HG02623 (cell line): Measurements from ENCODE around the gene VAPA.
"Not testable (repeated sequence)": the region's sequence is repeated elsewhere in the genome, so short reads cannot be mapped to it uniquely, and the experiment has no call there.

Source experiments
- ATAC-seq: cut with Tn5 transposase; IDR thresholded peaks from one replicate; pipeline ENCODE4 v1.9.1; 2021; ENCODE audit warnings: moderate library complexity; ENCODE audit not compliant: unreplicated experiment

Gene VAPA

DNA sequence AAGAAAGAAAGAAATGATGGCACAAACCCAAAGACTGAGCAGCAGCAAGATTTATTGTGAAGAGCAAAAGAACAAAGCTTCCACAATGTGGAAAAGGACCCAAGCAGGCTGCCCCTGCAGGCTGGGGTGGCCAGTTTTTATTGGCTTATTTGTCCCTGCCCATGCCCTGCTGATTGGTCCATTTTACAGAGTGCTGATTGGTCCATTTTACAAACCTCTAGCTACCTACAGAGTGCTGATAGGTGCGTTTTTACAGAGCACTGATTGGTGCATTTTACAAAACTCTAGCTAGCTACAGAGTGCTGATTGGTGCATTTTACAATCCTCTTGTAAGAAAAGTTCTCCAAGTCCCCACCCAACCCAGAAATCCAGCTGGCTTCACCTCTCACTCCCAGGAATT is 1.5 kb upstream of the VAPA start:
- not testable (repeated sequence) for ATAC-seq

DNA sequence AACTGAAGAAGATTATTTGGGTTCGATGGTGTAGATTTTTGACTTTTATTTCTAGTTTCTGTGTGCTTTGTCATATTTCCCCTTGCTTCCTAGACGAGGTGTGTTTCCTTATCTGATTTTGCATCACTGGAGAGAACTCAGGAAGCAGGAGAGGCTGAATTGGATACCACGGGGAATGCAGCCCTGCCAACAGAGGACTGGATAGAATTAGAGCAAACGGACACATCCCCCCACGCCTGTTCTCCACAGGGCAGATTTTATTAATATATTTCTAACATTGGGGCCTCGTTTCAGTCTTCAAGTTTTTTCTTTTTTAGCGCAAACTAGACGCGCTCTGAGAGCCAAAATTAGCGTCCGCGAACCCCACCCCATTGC is 678 bp upstream of the VAPA start:
- no peak for ATAC-seq

DNA sequence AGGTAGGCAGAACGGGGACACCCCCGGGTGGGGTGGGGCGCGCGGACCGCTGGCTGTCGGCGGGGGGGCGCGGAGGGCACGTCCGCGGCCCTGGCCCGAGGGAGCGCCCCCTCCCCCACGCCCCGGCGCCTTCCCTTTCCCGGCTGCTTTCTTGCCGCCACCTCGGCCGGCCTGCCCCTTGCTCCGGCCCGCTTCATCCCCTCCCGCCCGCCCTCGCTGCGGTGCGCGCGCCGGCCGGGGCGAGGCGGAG is 443 bp downstream of the VAPA start:
- no peak for ATAC-seq

DNA sequence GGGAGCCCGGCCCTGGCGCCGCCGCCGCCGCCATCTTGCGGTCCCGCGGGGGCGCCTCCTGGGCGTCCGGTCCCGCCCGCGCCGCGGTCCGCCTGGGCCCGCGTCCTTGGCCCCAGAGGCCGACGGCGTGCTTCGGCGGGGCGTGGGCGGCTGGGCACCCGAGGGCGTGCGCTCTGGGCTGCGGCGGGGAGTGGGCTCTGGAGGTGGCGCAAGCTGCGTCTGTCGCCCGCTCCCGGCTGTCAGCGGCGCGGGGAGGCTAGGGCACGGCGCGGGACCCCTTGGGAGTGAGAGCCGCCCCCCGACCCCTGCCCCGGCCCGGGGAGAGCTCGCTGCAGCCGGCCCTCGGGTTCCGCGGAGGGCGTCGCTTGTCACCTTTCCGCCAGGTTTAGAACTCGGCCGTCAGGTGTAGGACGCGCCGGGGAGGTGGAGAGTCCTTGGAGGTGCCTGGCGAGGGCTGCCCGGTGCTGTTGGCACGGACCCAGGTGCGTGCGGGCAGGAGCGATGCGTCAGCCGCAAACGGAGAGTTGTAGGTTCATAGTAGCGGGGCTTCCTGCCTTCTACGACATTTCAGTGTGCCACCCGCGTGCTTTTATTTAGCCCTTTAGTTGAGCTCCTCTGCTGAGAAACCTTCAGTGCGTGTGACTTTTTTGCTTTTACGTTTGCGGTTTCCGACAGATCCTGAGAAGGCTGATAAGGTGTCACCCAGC is 921 bp downstream of the VAPA start:
- ATAC-seq, result peak; percentile 31

DNA sequence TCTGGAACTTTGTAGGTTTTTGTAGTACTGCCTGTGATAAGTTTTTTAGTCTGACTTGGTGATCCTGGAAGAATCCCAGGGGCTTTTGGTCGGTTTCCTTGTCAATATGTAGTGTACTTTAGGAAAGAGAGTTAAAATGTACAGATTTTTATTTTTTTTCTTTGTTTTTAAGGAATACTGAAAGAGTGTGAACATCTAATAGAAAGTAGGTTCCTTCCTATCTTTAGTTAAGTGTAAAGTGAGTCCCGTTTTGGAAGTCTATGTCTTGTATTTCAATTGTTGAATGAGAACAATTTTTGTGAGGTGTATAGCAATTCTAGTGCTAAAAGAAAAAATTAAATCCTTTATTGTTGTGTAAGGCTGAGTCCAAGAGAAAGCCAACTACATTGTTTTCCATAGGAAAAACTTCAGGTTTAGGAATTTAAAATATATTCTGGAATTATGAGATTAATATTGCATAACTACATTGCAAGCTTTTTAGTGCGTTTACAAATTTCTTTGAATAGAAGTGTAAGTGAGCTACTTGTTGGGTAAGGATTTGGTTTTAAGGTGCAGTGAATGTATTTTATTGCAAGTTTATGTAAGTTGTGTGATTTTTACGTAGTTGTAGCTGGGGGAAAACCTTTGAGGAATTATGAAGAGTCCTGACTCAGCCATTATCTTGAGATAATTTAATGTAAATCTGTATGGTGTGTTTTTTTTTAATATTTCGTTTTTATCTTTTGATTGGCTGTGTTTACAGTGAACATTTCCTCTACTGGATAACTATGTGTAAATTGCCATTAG is 1.7 kb downstream of the VAPA start:
- no peak for ATAC-seq

DNA sequence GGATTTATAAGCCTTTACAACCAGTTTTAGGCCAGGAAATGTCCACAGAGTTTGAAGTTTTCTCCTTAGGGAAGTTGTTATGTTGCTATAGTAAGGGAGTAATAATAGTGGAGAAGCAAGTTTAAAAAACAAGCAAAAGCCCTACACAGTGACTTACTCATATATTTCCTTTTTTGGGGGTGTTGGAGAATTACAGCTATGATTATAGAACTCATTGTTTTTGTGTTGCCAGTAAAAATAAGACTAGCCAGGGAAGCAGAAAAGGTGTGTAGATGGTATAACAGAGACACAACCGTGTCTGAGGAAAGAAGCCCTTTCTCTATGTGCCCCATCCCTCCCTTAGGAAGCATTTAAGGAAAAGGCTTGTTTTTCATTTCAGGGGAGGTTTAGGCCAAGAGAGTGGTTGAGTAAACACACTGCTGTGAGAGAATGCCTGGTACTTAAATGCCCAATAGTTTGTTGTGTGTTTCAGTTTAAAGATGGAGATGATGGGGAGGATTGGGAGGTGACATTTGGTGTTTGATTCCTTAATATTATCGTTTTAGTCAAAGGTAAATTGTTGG is 2.3 kb downstream of the VAPA start:
- no peak for ATAC-seq

DNA sequence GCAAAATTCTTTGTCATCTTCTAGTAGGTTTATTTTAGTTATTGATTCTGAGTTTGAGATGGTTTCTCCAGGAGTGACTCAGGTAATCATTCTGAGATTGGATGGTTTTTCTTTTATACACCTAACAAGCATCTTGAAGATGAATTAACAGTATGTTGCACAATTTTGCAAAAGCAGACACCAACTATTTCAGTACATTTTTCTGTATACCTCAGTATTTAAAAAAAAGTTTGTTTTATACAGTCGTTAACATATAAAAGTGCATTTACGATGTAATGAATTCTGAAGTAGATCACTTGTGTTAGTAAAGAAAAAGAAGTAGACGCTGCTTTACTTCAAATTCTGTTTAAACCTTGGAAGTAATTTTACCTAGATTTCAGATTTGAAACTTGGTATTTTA is 3.0 kb downstream of the VAPA start:
- no peak for ATAC-seq

DNA sequence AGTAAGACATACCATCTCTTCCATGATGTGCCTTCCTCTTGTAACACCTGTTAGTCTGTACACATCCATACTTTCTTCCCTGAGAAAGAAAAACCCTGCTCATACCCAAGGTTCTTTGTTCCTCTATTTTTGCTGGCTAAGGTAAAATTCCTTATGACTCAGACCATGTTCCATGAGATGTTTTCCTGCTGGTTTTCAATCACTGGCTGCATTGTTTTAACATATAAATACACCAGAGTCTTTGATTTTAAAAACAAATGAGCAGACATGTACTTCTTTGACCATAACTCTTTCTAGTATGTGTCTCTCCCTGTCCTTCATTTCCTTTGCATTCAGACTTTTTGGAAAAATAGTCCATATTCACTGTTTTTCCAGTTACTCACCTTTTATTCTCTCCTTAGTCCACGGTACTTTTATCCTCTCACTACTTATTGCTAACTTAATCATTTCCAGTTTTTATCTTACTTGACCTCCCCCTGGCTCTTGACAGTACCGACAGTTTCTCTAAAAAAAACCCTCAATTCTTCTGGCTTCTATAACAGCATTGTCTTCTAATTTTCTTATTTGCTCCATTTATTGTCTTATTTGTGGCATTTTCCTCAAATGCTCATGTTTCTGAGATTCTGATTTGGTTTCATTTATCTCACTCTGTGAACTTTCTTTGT is 4.3 kb downstream of the VAPA start:
- ATAC-seq, result no peak

DNA sequence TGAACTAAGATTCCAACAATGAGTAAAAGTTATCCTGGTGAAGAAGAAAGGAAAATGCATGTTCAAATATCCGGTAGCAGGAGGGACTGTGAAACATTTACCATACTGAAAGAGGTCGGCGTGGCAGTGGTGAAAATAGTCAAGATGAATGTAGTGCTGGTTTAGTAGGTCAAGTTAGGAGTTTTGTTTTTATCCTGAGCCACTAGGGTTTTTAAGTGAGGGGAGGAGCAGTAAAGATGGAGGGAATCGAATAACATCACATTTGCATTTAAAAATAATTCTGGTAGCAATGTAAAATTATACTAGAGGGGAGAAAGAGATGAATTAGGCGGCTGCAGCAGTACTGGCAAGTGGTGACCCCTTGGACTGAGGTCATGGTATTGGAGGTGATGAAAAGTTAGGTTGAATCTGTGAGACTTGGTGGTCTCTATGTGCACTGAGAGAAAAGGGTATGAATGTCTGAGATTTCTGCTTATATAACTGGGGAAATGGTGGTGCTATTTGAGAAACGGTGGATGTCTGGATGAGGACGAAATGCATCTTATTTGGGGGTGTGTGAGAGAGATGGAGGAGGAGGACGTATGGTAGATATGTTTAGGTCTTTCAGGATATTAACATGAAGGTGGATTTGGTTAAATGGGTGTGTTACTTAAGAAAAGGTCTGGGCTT is 5.9 kb downstream of the VAPA start:
- ATAC-seq, result no peak

DNA sequence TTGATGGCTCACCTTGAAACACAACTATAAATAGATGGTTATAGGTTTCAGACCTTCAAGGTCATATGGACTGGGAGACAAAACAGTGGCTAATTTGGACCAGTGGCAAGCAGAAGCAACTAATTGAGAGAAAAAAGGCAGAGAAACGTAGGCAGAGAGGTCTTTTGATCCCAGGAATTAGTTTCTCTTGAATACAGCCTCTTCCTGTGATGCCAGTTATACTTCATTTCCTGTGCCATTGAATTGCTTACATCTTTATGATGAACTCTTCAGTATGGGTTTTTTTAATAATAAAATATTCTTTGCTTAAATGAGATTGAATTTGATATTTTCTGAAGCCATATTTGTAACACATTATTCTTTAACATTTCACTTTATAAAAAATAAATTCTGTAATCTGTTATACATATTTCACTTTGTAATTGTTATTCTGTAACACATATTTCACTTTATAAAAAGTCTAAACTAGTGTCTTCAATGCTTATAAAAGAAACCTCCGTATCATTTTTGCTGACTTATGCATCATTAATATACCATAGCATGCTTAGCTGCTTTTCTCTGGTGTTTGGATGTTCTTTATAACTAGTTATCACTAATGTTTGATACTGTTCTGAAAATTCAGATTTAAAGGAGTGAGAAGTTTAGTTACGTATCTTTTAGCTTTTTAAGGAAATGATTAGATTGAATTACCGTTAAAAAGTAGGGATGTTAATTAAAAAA is 8.9 kb downstream of the VAPA start:
- ATAC-seq, result no peak

DNA sequence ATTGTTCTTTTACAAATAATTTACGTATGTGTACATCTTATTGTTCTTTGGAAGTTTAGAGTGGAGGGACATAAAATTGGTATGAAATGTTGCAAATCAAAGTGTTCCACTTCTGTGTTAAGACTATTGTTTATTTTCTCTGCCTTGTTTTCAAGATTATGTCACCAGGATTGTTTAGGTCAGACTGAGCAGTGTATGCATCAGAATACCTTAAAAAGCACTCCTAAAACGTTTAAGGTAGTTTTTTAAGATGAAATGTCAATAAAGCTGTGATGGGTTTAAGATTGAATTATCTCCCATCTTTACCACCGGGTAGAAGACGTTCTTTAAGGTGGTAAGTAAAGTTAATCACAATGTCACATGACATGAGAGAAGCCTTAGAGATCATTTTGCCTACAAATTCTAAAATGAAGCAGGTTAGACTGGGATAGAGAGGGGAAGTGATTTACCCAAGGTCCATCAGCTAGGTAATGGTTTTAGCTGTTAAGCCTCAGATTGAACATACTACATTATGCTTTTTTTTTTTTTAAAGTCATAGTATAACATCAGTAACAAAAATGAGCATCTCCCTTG is 10.6 kb downstream of the VAPA start:
- ATAC-seq, result no peak

DNA sequence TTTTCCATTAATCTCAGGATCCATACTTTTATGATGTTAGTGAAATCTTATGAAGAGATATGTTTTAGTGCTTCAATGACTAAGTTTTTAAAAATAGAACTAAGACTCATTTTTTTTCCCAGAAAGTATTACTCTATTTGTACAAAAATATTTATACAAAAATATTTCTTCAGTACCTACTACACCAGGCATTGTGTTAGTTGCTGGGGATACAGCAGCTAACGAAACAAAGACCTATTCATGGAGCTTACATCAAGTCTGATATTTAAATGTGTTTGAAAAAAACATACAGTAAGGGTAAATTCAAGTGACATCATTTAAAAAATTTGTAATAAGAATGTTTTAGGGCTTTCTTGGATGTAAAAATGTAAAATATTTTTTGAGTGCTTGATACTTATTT is 11.6 kb downstream of the VAPA start:
- ATAC-seq, result no peak

DNA sequence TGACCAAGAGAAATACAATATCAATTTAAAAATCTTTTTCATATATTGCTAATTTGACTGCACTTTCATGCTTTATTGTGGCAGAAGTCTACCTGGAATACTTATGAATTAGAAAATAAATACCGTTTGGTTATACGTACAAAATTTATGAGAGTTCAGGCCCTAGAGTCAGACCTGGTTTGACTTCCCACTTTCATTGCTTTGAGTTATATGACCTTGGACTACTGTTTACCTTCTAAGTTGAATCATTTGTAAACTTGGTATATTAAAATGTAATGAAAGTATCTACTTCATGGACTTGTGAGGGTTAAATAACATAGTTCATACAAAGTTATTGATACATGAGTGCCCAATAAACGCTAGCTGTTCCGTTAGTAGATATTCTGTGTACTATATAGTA is 12.0 kb downstream of the VAPA start:
- ATAC-seq, result no peak

DNA sequence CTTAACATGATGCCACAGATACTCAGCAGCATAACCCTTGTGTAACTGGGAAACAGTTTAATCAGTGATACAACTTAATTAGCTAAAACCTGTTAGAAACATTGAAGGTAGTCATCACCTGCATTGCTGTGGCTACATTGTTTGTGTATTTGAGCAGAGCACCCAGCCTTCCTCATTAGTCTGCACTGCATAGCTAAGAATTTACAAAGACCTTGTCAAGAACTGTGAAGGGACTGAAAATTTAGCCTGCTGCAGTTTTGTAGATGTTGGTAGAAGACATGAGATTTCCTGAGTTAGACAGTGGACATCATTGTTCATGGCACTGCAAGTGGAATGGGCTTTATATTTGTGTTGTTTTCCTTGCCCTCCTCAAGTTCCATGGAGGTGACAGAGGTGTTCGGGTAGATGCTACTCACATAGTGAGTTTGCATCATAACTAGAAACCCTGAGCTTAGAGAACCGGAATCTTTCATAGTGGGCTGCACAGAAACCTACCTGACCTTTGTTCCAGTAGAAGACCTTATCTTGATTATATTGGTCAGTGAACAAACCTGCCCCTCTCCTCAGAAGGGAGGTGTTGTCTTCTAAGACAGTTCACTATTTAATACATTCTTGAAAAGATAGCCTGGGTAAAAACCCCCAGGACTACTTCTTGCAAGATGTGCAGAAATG is 12.5 kb downstream of the VAPA start:
- ATAC-seq, result no peak

DNA sequence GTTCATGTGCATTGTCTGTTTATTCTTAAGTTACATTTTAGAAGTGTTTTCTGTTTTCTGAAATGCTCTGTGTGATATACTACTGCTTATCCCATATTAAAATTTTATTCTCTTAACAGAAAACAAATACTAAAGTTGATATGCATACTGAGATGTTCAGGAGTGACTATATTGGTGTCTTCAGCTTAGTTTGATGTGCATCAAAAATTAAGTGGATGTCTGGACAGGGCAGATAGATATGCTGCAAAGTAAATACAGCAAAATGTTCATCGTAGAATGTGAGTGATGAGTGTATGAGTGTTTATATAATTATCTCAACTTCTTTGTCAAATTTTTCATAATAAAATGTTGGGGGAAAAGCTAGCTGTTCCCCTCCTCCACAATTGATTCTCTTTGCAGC is 13.2 kb downstream of the VAPA start:
- ATAC-seq, result no peak

DNA sequence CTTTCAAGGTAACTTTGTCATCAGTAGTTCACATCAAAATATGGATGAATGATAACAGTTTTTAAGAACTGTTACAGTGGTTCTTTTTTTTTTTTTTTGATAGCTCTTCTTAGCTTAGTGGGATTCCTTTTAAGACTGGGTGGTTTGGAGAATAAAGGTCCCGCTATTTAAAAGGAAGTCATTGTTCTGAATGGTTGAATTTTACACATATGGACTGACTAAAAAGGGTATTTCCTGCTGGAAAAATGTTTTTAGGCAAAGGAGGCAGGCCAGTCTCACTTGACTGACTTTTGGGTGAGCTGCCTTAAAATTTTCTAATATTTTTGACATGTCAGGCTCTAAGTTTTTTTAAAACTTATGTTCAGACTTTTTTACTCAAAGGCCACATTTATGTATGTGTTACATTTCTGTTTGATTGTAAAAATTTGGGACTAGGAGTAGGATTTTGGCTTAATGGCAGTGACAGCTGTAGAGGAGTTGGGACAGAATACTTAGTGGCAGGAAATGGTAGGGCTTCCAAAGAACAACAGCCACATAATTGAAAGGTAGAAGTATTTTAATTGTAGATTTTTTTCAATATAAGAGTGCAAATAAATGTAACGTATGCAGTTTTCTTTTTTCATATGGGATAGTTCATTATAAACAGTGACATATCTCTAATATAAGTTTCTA is 13.7 kb downstream of the VAPA start:
- ATAC-seq, result no peak

DNA sequence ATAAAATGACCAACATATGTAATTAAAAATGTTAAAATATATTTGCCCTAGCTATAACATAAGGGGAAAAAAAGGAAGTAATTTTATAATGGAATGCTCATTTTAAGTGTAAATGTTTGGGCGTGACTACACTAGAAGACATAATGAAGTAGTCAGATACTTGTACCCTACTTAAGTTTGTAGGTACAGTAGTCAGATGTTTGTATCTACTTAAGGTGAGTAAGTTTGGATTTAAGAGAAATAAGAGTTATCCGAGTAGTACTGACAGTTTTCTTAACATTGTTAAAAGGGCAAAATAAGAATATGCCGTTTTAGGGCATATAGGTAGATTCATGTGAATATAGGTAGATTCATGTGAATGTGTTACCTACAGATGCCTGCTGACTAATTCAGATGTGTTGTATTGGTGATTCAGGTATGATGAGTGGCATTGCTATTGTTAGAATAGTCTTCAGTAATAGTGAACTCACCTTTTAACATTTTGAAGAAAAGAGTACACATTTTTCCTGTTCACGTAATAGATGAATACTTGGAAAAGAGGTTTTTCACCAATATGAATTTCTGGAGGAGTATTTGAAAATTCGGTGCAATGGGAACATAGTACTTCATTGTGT is 14.9 kb downstream of the VAPA start:
- ATAC-seq, result no peak

DNA sequence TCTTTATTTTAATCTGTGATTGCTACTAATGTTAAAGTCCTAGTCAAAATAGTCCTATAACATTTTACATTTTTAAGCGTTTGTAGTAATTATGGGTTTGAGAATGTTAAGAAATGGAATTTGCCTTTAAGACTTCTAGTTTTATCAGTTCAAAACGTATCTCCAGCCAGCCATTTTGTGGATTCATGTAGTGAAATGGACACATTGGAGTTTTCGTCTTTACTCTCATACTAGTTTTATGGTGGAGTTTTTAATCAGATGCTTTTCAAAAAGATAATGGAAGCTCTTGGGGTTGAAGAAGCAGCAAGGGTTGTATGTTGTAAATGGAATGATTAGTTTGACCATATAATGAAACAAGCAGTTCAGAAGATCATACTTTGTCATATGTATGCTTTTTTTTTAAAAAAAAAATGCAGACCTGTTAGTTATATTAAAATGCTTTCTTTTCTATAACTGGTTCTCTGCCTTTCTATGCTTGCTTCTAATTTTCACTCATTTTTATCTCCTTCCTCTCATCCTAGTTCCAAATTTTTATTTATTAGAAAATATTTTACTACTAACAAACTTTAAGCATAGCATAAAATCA is 16.6 kb downstream of the VAPA start:
- ATAC-seq, result no peak

DNA sequence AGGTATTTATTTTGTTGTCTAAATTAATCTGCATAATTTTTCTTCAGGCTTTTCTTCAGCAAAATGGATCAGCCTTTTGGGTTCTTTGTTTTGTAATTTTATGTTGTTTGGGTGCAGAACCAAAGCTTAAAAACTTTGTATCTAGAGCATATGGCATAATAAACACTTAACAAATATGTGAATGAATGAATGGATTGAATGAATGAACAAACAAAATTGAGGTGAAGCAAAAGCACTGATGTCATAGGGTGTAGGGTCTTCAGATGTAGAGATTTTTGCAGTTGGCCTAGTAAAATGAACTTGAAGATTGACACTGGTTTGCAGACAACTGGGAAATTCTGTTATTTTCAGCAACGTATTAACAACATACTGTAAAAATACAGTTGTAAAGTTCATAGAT is 17.3 kb downstream of the VAPA start:
- ATAC-seq, result no peak
